HAP-1 (cell line): ENCODE results near the gene ACAD9.
"Not testable (repeated sequence)": the region's sequence is repeated elsewhere in the genome, so short reads cannot be mapped to it uniquely, and the experiment has no call there.

Experiments
- DNase-seq, 2 experiments: peaks; one replicate each; pipeline ENCODE4 v3.0.0-alpha.2; 2016 to 2020; ENCODE audit warnings: low spot score in 2 of 2
- H3K27me3 ChIP-seq: fragments of 250-450 bp; sonication (Bioruptor Pico); 2 replicates; pipeline ENCODE4 v1.5.1; 2020; ENCODE audit warnings: low read depth, mild to moderate bottlenecking, moderate library complexity
- H3K36me3 ChIP-seq: fragments of 250-450 bp; sonication (Bioruptor Pico); replicated peaks from 2 replicates; pipeline ENCODE4 v1.5.1; 2020; ENCODE audit warnings: mild to moderate bottlenecking
- H3K4me1 ChIP-seq: fragments of 250-450 bp; sonication (Bioruptor Pico); 2 replicates; pipeline ENCODE4 v1.5.1; 2020; ENCODE audit warnings: mild to moderate bottlenecking
- H3K4me3 ChIP-seq: fragments of 250-450 bp; sonication (Bioruptor Pico); 2 replicates; pipeline ENCODE4 v1.5.1; 2020; ENCODE audit warnings: mild to moderate bottlenecking, moderate library complexity
- H3K9me3 ChIP-seq: fragments of 250-450 bp; sonication (Bioruptor Pico); 2 replicates; pipeline ENCODE4 v1.5.1; 2020; ENCODE audit warnings: mild to moderate bottlenecking, moderate library complexity
- in situ Hi-C: fragments of 300-500 bp; cut with MboI; formaldehyde crosslinking; loops from 3 replicates; pipeline ENCODE4 v1.14.3; 2020; ENCODE audit warnings: low sequenced_read_pairs, inconsistent platforms, mixed read lengths

The ACAD9 gene

DNA sequence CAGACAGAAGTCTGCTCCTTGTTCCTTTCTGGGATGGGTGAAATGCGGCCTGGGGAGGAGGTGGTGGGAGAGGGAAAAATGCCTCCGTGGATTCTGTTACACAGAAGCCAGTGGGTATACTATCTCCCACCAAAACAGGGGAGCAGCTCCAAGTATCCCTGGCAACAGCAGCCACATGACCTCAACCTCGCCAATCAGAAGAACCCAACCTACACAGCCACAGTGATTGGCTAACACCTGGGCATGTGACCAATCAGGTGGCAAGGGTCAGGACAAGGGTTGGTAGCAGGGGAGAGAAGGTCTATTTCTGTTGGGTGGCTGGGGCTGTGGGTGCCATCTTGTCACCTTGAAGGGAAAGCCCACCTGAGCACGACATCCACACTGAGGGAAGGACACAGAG lies 9.1 kb upstream of the ACAD9 start:
- no peaks in the 10 kb centered on the region for H3K4me1 ChIP-seq
- H3K36me3 ChIP-seq = no peaks in the 10 kb centered on the region
- in situ Hi-C loops = no loop called here
- no peak overlapping the region for H3K4me3 ChIP-seq
- no peak for DNase-seq
- H3K27me3 ChIP-seq = no peaks in the 10 kb centered on the region
- no peaks in the 10 kb centered on the region for H3K9me3 ChIP-seq

DNA sequence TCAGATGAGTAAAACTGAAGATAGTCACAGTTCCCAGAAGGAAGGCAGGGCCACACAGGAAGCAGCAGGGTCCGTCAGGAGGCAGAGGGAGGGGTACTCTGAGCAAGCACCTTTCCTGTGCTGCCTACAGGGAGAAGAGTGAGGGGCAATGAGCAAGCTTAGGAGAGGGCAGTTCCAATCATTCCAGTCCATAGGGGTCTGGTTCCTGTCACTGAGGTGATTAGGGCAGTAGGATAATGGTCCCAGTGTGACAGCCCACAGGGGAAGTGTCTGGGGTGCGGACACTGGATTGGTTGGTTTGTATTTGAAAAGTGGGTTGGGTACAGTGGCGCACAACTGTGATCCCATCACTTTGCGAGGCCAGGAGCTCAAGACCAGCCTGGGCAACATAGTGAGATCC lies 7.1 kb upstream of the ACAD9 start:
- Histone ChIP-seq H3K4me1 (no peaks in the 10 kb centered on the region), H3K27me3 (no peaks in the 10 kb centered on the region), H3K36me3 (no peaks in the 10 kb centered on the region), H3K9me3 (no peaks in the 10 kb centered on the region), H3K4me3 (no peak overlapping the region)
- DNase-seq = no peak
- in situ Hi-C loops = no loop called here

DNA sequence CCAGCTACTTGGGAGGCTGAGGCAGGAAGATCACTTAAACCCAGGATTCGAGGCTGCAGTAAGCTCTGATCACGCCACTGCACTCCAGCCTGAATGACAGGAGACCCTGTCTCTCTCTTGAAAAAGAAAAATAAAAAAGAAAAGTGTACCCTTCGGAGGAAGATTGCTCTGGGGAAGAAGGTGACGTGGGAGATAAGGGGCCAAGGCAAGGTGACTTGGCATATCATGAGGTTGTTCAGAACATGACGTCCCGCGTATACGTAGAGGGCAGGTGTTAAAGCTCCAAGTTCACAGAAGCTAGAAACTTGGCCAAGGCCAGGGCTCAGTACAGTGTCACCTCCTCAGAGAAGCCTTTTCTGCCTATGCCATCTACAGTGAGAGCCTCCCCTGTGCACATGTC lies 6.7 kb upstream of the ACAD9 start:
- no peaks in the 10 kb centered on the region for H3K9me3 ChIP-seq
- H3K36me3 ChIP-seq = no peaks in the 10 kb centered on the region
- in situ Hi-C loops = no loop called here
- no peak for DNase-seq
- no peak overlapping the region for H3K4me3 ChIP-seq
- H3K4me1 ChIP-seq = no peaks in the 10 kb centered on the region; the same call in 1 of the 2 replicates
- no peaks in the 10 kb centered on the region for H3K27me3 ChIP-seq

DNA sequence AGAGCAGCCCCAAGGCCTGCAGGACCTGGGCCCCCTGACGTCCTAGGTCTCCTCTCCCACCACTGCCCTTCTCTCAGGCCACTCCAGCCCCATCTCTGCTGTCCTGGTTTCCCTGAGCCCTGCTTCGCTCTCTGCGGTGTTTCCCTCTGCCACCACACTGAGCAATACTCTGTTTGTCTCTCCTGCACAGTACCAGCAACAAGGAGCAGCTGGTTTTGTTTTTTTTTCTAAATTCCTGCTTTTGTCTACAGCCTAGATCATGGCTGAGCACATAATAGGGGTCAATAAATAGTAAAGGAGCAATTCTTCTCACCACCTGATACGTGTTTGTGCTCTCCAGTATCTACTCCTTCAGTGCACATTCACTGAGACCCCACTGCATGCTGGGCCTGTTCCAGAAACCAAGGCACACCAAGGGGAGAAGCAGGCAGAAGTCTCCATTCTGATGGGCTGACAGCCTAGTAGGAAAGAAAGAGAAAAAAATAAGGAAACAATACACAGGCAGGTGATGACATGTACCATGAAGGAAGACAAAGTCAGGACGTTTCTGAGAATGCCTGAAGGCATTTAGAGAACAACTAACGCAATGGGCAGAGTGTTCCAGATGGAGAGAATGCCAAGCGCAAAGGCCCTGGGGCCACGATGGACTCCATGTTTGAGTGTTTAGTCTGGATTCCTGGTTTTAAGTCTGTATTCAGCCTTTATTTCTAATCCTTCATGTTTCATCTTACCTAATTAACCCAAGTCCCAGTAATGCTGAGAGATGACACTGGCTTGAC lies 6.0 kb upstream of the ACAD9 start:
- H3K36me3 ChIP-seq = no peaks in the 10 kb centered on the region
- no peaks in the 10 kb centered on the region for H3K27me3 ChIP-seq
- in situ Hi-C loops = no loop called here
- no peaks in the 10 kb centered on the region for H3K9me3 ChIP-seq
- no peak for DNase-seq
- H3K4me3 ChIP-seq = no peak overlapping the region
- H3K4me1 ChIP-seq = peaks cover 5% of the 10 kb centered on the region

DNA sequence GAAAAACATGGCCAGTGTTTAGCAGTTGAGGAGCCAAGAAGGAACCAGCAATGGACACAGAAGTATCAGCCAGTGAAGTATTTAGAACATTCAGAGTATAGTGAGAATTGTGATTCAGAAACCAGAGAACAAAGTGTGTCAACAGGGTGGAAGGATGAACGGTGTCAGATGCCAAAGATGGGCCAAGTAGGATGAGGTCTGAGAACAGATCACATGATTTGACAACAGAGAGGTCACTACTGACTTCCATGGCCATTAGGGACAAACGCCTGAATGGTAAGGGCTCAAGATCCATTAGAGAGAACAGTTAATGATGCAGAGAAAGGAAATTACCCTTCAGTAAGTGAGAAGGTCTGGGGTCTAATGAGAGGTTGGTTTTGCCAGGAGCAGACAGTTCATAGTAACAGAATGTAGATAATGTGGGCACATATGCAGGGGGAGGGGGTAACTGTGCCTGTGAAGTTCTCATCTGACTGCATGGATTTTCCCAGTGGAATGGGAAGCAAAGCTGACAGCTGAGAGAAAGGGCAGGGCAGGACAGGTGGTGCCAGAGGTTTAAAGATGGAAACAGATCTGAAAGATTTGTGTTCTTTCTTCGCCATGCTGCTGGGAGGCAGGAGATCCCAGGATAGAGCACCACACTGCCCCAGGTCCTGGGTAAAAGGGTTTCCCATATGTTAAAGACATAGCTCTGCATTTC lies 4.8 kb upstream of the ACAD9 start:
- in situ Hi-C loops = no loop called here
- H3K36me3 ChIP-seq = no peaks in the 10 kb centered on the region
- no peaks in the 10 kb centered on the region for H3K9me3 ChIP-seq
- no peaks in the 10 kb centered on the region for H3K27me3 ChIP-seq
- H3K4me3 ChIP-seq = no peak overlapping the region
- H3K4me1 ChIP-seq = peaks cover 5% of the 10 kb centered on the region
- DNase-seq = no peak

DNA sequence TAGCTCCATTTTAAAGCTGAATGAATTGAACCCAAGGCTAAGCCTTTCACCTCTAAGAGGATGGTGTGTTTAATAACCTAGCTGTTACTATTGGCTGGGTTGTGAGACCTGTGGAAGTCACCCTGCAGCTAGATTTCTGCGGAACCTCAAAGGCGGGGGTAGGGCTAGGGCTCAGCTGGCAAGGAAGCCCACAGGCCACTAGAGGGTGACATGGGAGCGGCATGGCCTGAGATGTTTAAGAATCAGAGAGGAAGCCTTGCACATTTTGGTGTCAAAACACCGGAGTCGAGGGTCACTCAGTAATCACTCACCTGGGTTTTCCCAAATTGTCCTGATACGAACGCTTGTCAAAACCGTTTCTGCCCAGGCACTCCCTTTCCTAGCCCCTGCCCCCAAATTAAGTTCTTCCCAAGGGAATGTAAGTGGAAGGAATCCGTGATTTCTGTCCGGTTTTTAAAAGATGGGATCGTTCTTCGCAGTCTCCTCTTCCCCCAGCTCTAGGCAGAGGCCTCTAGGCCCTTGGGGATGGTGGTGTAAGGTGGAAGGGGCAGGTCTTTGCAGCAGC lies 3.8 kb upstream of the ACAD9 start:
- peak; percentile 61 to 75 for DNase-seq

DNA sequence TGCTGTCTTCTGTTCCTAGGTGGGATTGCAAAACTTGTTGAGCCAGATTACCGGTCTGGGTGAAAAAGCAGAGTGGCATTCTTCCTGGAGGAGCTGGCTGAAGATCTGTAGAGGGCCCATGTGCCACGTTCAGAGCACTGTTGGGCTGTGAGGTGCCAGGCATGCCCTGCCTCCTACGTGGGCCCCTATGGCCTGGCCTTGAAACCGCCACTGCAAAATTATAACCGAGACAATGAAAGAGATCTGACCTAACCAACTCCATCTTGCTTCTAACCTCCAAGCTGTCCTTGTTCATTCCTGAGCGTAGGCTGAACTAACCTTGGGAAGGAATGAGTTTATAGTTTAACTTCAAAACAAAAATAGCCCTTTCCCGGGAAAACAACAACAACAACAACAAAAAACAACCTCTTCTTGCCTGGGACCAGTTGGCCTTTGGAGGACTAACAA lies 1.4 kb upstream of the ACAD9 start:
- Histone ChIP-seq H3K4me1 (peaks cover 5% of the 10 kb centered on the region), H3K27me3 (no peaks in the 10 kb centered on the region), H3K4me3 (peak overlapping the region; percentile 88), H3K36me3 (no peaks in the 10 kb centered on the region), H3K9me3 (no peaks in the 10 kb centered on the region)
- no peak for DNase-seq
- in situ Hi-C loops = no loop called here

More for the DNA sequence above, 3.8 kb upstream of the ACAD9 start:
- Histone ChIP-seq H3K4me1 (peaks cover 5% of the 10 kb centered on the region), H3K9me3 (no peaks in the 10 kb centered on the region), H3K4me3 (no peak overlapping the region), H3K27me3 (no peaks in the 10 kb centered on the region), H3K36me3 (no peaks in the 10 kb centered on the region)
- in situ Hi-C loops = no loop called here

DNA sequence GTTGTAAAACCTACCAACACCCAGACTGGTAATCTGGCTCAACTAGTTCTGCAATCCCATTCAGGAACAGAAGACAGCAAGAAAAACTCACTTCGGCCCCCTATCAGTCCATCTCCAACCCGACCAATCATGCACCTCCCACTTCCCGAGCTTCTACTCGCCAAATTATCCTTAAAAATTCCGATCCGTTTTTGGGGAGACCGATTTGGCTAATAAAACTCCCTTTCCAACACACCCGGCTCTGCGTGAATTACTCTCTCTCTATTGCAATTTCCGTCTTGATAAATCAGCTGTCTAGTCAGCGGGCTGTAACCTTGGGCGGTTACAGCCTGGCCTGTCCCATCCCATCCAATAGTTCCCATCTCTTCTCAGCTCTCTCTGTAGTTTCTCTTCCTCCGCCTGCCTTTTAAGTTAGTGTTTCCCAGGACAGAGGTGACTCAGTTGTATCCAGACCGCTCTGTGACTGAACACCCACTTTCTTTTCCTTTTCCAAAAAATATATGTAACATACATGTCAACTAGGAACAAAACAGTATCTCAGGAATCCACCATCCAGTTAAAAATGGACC lies 780 bp upstream of the ACAD9 start:
- no peaks in the 10 kb centered on the region for H3K9me3 ChIP-seq
- no peaks in the 10 kb centered on the region for H3K27me3 ChIP-seq
- H3K36me3 ChIP-seq = peaks cover 2% of the 10 kb centered on the region; the same call in 1 of the 2 replicates
- H3K4me1 ChIP-seq = peaks cover 5% of the 10 kb centered on the region
- peak overlapping the region; percentile 88 for H3K4me3 ChIP-seq
- in situ Hi-C loops = no loop called here
- DNase-seq = peak in 1 of 2 experiments; percentile 23

DNA sequence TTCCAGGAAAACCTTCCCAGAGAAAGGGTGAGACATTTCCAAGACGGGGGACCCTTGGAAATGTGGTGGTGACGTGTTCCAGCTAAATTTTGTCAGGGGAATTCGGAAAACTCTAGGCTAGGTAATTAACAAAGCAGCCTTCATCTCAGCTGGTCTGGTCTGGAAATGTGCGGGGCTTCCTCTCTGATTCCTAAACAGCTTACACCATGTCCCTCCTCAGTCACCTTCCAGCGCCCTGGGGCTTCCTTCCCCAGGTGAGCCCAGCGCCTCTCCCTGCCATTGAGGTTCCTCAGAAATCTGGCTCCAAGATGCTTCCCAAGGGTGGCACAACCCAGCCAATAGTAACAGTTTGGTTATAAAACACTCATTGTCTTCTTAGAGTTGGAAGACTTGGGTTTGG lies 571 bp downstream of the ACAD9 start:
- H3K4me1 ChIP-seq = peaks cover 5% of the 10 kb centered on the region
- in situ Hi-C loops = no loop called here
- no peaks in the 10 kb centered on the region for H3K27me3 ChIP-seq
- DNase-seq = no peak
- no peaks in the 10 kb centered on the region for H3K9me3 ChIP-seq
- peaks cover 15% of the 10 kb centered on the region for H3K36me3 ChIP-seq
- H3K4me3 ChIP-seq = peak overlapping the region; percentile 88

DNA sequence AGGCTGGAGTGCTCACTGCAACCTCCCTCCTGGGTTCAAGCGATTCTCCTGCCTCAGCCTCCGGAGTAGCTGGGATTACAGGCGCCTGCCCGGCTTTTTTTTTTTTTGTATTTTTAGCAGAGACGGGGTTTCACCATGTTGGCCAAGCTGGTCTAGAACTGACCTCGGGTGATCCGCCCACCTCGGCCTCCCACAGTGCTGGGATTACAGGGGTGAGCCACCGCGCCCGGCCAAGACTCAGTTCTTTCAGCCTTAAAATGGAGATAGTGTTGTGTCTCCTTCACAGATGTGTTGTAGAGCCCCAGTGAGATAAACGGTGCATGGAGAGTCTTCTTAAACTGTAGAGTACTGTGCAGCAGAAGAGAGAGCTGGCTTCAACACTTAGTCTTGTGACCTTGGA lies 1.0 kb downstream of the ACAD9 start:
- H3K27me3 ChIP-seq, DNase-seq, H3K4me1 ChIP-seq, in situ Hi-C loops, H3K9me3 ChIP-seq: not testable (repeated sequence)
- Histone ChIP-seq H3K36me3 (peaks cover 20% of the 10 kb centered on the region), H3K4me3 (peak overlapping the region; percentile 88)

DNA sequence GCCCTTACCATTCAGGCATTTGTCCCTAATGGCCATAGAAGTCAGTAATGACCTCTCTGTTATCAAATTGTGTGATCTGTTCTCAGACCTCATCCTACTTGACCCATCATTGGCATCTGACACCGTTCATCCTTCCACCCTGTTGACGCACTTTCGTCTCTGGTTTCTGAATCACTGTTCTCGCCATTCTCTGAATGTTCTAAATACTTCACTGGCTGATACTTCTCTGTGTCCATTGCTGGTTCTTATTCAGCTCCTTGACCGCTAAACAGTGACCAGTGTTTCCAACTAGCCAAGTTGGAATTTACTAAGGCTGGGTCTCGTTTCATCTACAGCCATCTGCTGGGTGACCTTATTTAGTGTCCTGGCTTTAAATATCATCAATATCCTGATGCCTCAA lies 2.2 kb downstream of the ACAD9 start:
- no peak overlapping the region for H3K4me3 ChIP-seq
- no peak for DNase-seq
- peaks cover 5% of the 10 kb centered on the region for H3K4me1 ChIP-seq
- peaks cover 22% of the 10 kb centered on the region for H3K36me3 ChIP-seq
- H3K9me3 ChIP-seq = no peaks in the 10 kb centered on the region
- in situ Hi-C loops = no loop called here
- H3K27me3 ChIP-seq = no peaks in the 10 kb centered on the region

DNA sequence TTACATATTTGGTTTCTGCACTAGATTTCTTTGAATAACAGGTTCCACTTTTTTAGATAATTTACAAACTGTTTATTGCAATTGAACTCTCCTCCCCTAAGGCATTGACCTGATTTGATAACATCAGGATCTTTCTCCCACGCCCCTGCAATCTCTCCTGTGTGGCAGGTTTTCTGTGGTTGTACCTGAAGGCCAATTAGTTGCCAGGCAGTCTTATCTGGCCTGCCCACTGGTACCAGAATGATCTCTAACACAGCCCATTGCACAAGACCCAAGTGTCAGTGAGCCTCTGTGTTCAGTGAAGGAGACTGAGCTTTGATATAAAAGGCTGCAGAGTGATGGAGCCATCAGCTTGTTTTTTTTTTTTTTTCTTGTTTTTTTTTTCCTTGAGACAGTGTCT lies 3.3 kb downstream of the ACAD9 start:
- DNase-seq = no peak
- Histone ChIP-seq H3K27me3 (no peaks in the 10 kb centered on the region), H3K4me3 (no peak overlapping the region), H3K36me3 (peaks cover 29% of the 10 kb centered on the region), H3K4me1 (peaks cover 5% of the 10 kb centered on the region), H3K9me3 (no peaks in the 10 kb centered on the region)
- in situ Hi-C loops = no loop called here

DNA sequence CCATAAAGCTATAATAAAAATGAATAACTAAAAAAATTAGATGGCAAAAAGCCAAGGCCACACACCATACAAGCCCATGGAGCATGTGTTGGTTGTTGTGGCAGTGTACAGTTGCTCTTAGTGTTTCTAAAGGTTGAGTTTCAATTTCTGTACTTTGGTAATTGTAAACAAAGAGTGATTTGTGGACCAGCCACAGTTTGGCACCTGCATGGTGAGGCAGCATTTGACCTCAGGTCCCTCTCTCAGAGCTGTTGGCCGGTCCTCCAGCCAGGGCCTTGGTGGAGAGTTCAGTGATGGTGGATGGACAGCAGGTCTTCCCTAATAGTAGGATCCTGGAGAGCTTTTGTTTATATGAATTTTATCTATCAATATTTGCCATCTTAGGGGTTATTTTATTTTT lies 5.6 kb downstream of the ACAD9 start:
- Histone ChIP-seq H3K9me3 (no peaks in the 10 kb centered on the region), H3K36me3 (peaks cover 43% of the 10 kb centered on the region), H3K27me3 (no peaks in the 10 kb centered on the region), H3K4me3 (no peak overlapping the region), H3K4me1 (no peaks in the 10 kb centered on the region)
- no peak for DNase-seq
- in situ Hi-C loops = no loop called here
